BE2C (cell line): Measurements from ENCODE around the gene MAGI1.

Source experiments
- DNase-seq: peaks from one replicate; pipeline ENCODE4 v3.0.0-alpha.2; 2020
- H3K27me3 ChIP-seq: fragments of 250-450 bp; sonication (Bioruptor Pico); 2 replicates; pipeline ENCODE4 v1.5.1; 2020; ENCODE audit warnings: mild to moderate bottlenecking
- H3K36me3 ChIP-seq: fragments of 250-450 bp; sonication (Bioruptor Pico); 2 replicates; pipeline ENCODE4 v1.5.1; 2020; ENCODE audit warnings: mild to moderate bottlenecking
- H3K4me1 ChIP-seq: fragments of 250-450 bp; sonication (Bioruptor Pico); 2 replicates; pipeline ENCODE4 v1.5.1; 2020
- H3K4me3 ChIP-seq: 2 replicates; pipeline ENCODE4 v1.5.1; 2011; ENCODE audit warnings: low read depth, low read length
- H3K9me3 ChIP-seq: fragments of 250-450 bp; sonication (Bioruptor Pico); 2 replicates; pipeline ENCODE4 v1.5.1; 2020
- CTCF ChIP-seq: IDR thresholded peaks from 2 replicates; pipeline ENCODE4 v1.5.1; 2012; ENCODE audit warnings: mild to moderate bottlenecking, low read depth, low read length

MAGI1 gene

GRCh38 chr3:65889707-65890099, 149.0 kb downstream of the MAGI1 start:
- no peaks in the 10 kb centered on the region for H3K27me3 ChIP-seq
- H3K4me1 ChIP-seq = no peaks in the 10 kb centered on the region
- no peak for TF ChIP-seq CTCF
- no peak for DNase-seq
- H3K4me3 ChIP-seq = no peak overlapping the region
- H3K9me3 ChIP-seq = no peaks in the 10 kb centered on the region
- H3K36me3 ChIP-seq = no peaks in the 10 kb centered on the region

DNA sequence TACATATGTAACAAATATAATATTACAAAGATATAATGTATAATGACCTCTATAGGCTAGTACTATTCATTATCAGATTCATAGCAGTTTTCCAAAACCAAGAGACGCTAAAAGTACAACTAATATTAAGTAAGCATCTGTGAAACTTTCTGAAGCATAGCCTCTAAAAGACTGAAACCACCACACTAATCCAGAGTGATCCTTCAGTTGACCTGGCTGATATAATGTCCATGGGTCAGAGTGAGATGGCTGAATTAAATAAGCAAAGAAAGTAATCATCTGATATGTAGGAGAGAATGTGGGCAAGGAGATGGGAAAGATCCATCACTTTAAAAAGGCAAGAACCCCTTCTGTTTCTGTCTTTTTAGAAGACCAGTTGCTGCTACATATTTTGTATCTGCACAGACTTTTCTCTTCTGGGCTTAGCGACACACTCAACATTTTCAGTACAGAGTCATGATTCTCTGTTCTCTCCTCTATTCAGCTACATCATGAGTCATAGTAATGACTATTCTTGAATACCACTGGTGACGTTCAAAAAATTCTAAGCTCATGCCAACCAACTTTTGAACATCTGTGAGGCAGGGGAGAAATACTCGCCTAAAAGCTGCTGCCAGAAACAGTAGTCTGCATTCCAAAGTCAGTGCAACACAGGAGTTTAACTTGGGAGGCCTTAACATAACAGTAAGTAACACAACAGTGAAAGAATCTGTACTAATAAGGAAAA, 149.6 kb downstream of the MAGI1 start:
- Histone ChIP-seq H3K27me3 (no peaks in the 10 kb centered on the region), H3K4me3 (no peak overlapping the region), H3K36me3 (no peaks in the 10 kb centered on the region), H3K4me1 (no peaks in the 10 kb centered on the region), H3K9me3 (no peaks in the 10 kb centered on the region)
- no peak for TF ChIP-seq CTCF
- DNase-seq = no peak

GRCh38 chr3:65888196-65888595, 150.5 kb downstream of the MAGI1 start:
- no peaks in the 10 kb centered on the region for H3K27me3 ChIP-seq
- TF ChIP-seq CTCF = no peak
- no peak overlapping the region for H3K4me3 ChIP-seq
- H3K4me1 ChIP-seq = no peaks in the 10 kb centered on the region
- DNase-seq = no peak
- no peaks in the 10 kb centered on the region for H3K9me3 ChIP-seq
- H3K36me3 ChIP-seq = no peaks in the 10 kb centered on the region

GRCh38 chr3:65886391-65886790, 152.3 kb downstream of the MAGI1 start:
- DNase-seq = no peak
- Histone ChIP-seq H3K4me3 (no peak overlapping the region), H3K4me1 (no peaks in the 10 kb centered on the region), H3K9me3 (no peaks in the 10 kb centered on the region), H3K27me3 (no peaks in the 10 kb centered on the region), H3K36me3 (no peaks in the 10 kb centered on the region)
- no peak for TF ChIP-seq CTCF

DNA sequence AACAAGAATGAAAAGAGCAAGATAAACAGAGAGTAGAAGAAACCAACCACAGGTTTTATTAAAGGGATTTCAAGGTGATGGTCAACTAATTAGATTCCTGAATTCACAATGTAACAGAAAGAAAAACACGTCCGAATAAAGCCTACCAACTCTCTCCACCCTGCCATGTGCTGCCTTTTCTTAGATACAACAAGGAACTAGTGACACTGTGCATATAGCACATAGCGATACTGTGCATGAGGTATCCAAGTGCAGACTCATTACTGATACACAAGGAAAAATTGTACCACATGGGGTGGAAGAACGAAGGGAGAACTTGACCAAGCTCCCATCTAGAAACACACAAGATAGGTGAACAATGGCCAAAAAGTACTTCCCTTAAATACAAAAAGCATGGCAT, 154.6 kb downstream of the MAGI1 start:
- no peak for DNase-seq
- Histone ChIP-seq H3K9me3 (no peaks in the 10 kb centered on the region), H3K4me3 (no peak overlapping the region), H3K36me3 (no peaks in the 10 kb centered on the region), H3K27me3 (no peaks in the 10 kb centered on the region), H3K4me1 (no peaks in the 10 kb centered on the region)
- no peak for TF ChIP-seq CTCF

DNA sequence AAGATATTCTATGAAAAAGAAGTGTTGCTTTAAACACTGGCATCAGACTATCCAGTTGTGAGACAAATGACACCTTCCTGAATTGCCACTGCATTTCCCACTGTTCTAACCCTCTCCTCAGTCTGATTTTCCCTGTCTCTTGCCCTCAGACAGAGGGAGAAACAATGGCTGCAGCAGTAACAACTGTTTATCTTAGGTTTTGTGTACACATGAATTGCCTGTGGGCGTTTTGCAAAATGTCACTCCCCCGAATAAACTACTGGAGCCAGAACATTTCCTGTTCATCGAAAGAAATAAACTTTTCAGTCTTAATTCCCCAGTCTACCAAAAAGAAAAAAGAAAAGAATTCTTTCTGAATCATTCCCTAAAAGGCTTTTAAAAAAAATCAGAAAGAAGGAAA, 155.1 kb downstream of the MAGI1 start:
- Histone ChIP-seq H3K9me3 (no peaks in the 10 kb centered on the region), H3K4me1 (no peaks in the 10 kb centered on the region), H3K4me3 (no peak overlapping the region), H3K36me3 (no peaks in the 10 kb centered on the region), H3K27me3 (no peaks in the 10 kb centered on the region)
- no peak for DNase-seq
- no peak for TF ChIP-seq CTCF
